ENCODE measurements around the gene DMRT3.
A peak's percentile ranks its signal among the peaks of the same experiment; 100 is the strongest.

The DMRT3 gene, protein sequence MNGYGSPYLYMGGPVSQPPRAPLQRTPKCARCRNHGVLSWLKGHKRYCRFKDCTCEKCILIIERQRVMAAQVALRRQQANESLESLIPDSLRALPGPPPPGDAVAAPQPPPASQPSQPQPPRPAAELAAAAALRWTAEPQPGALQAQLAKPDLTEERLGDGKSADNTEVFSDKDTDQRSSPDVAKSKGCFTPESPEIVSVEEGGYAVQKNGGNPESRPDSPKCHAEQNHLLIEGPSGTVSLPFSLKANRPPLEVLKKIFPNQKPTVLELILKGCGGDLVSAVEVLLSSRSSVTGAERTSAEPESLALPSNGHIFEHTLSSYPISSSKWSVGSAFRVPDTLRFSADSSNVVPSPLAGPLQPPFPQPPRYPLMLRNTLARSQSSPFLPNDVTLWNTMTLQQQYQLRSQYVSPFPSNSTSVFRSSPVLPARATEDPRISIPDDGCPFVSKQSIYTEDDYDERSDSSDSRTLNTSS

GRCh38 chr9:976258-976942 lies at the start of gene DMRT3:
TSS of gene DMRT3 (plus strand) at chr9:976655. CDS start at chr9:977002, 347 bp downstream.
- no peak for TF ChIP-seq CTCF (IDR thresholded peaks at IDR 0.05; ENCODE audit: low read depth, low read length, missing control alignments)
- no peak within 1 kb of the TSS for H3K4me3 ChIP-seq (replicated peaks; ENCODE audit: low read depth, low read length)
- DNase-seq (ENCODE audit: extremely low read depth, low read depth), result no peak

DNA sequence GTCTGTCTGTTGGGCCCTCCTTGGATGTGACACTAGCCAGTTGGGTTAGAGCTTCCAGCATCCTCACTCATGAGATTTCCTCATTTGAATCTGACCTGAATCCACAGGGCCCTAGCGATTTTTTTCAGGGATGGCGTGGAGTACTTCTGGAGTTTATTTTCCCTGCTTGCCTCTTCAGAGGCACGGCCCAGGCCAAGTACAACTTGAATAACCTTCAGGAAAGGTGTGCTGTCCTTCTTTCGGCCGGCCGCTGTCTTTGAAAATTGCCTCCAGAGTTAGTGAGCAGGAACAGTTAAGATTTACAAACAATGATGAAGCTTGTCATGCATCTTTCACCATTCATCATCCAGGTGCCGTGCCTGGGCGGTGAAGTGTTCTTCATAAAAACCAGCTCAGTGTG lies 49.5 kb upstream of the DMRT3 start:
- DNase-seq (ENCODE audit: extremely low read depth, low read depth), result no peak
- no peak overlapping the region for H3K4me3 ChIP-seq (replicated peaks; ENCODE audit: low read depth, low read length)
- no peak for TF ChIP-seq CTCF (IDR thresholded peaks at IDR 0.05; ENCODE audit: low read depth, low read length, missing control alignments)

GRCh38 chr9:928363-929042 lies 48.0 kb upstream of the DMRT3 start:
- no peak overlapping the region for H3K4me3 ChIP-seq (replicated peaks; ENCODE audit: low read depth, low read length)
- peak; percentile 68 for TF ChIP-seq CTCF (IDR thresholded peaks at IDR 0.05; ENCODE audit: low read depth, low read length, missing control alignments)
- no peak for DNase-seq (ENCODE audit: extremely low read depth, low read depth)

DNA sequence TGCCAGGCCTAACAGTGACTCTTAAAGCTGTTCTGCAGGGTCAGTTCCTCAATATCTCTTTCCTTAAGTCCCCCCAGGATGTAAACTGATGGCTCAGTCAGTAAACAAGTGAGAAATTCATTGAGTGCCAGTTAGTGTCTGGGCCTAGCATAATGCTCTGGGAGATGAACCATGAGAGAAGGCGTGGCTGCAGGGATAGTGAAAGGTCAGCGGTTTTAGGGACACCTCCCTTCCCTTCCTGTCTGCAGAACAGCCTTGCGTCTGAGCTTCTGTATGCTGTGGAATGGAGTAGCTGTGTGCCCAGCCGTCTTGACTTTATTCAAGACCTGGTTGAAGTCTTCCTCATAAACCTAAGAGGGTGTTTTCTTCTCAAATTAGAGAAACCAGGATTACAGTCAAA lies 46.7 kb upstream of the DMRT3 start:
- TF ChIP-seq CTCF (IDR thresholded peaks at IDR 0.05; ENCODE audit: low read depth, low read length, missing control alignments), result no peak
- no peak overlapping the region for H3K4me3 ChIP-seq (replicated peaks; ENCODE audit: low read depth, low read length)
- no peak for DNase-seq (ENCODE audit: extremely low read depth, low read depth)

GRCh38 chr9:933356-933755 lies 43.1 kb upstream of the DMRT3 start:
- no peak for TF ChIP-seq CTCF (IDR thresholded peaks at IDR 0.05; ENCODE audit: low read depth, low read length, missing control alignments)
- H3K4me3 ChIP-seq (replicated peaks; ENCODE audit: low read depth, low read length), result no peak overlapping the region
- no peak for DNase-seq (ENCODE audit: extremely low read depth, low read depth)

GRCh38 chr9:935348-935965 lies 41.0 kb upstream of the DMRT3 start:
- TF ChIP-seq CTCF (IDR thresholded peaks at IDR 0.05; ENCODE audit: low read depth, low read length, missing control alignments), result no peak
- DNase-seq (ENCODE audit: extremely low read depth, low read depth), result no peak
- H3K4me3 ChIP-seq (replicated peaks; ENCODE audit: low read depth, low read length), result no peak overlapping the region

All from HFF-Myc (cell line).